Upper lobe of left lung (tissue), 6 donors: ENCODE results near the gene SFXN2. TPM values are rescaled to one million over a fixed set of nuclear protein-coding genes. Genes with fewer than 3 reads are reported as not detected.

Experiments
- ATAC-seq, 2 donors: fragments of 200-7000 bp; cut with Tn5 transposase; one replicate each; pipeline ENCODE4 v1.9.1; 2022; ENCODE audit warnings: mild to moderate bottlenecking in 2 of 2, moderate library complexity in 2 of 2; ENCODE audit not compliant: low FRiP score in 2 of 2
- DNase-seq, 2 donors: peaks; one replicate each; pipeline ENCODE4 v3.0.0-alpha.2; 2019 to 2020
- H3K27ac ChIP-seq, 4 donors: fragments of 200-600 bp; sonication (generic); one replicate each; pipeline ENCODE4 v1.5.1; 2016 to 2019
- H3K27me3 ChIP-seq, 4 donors: fragments of 200-600 bp; sonication (generic); one replicate each; pipeline ENCODE4 v1.5.1; 2017 to 2019
- H3K36me3 ChIP-seq, 4 donors: fragments of 200-600 bp; sonication (generic); one replicate each; pipeline ENCODE4 v1.5.1; 2016 to 2019
- H3K4me1 ChIP-seq, 4 donors: fragments of 200-600 bp; sonication (generic); one replicate each; pipeline ENCODE4 v1.5.1; 2018 to 2019
- H3K4me3 ChIP-seq, 4 donors: fragments of 200-600 bp; sonication (generic); one replicate each; pipeline ENCODE4 v1.5.1; 2017 to 2019; ENCODE audit warnings: mild to moderate bottlenecking in 2 of 4, moderate library complexity in 1 of 4
- H3K9me3 ChIP-seq, 4 donors: fragments of 200-600 bp; sonication (generic); one replicate each; pipeline ENCODE4 v1.5.1; 2018 to 2019
- EP300 ChIP-seq, 4 donors: sonication (generic); formaldehyde crosslinking; IDR thresholded peaks; one replicate each; pipeline ENCODE4 v1.5.1; 2017; ENCODE audit warnings: antibody characterized with exemption in 4 of 4, control low read depth in 2 of 4
- POLR2A ChIP-seq, 4 donors: fragments of 450-650 bp; IDR thresholded peaks; one replicate each; pipeline ENCODE4 v1.5.1; 2016 to 2017; ENCODE audit warnings: antibody characterized with exemption in 4 of 4, mild to moderate bottlenecking in 2 of 4
- POLR2AphosphoS5 ChIP-seq, 2 donors: sonication (generic); formaldehyde crosslinking; IDR thresholded peaks; one replicate each; pipeline ENCODE4 v1.5.1; 2017; ENCODE audit warnings: antibody characterized with exemption in 2 of 2
- WGBS, 2 donors: methylation state at CpG; one replicate each; pipeline ENCODE4 v1.1.5; 2017 to 2018; 5-methylcytosine and 5-hydroxymethylcytosine counted together
- total RNA-seq, 6 donors: library from RNA; depleted of rRNA in 4 of 6; stranded (reverse); fragments of >200 nt in 4 of 6; gene quantifications; one replicate each; pipeline versions ENCODE4 v1.1.0 to v1.2.1, GENCODE V29; 2016 to 2021
- TF ChIP-seq, protein P1 (sequence below), 6 experiments: fragments of 450-650 bp in 4 of 6; fragments of 200-600 bp in 2 of 6; sonication (generic) in 2 of 6; IDR thresholded peaks; one replicate each; pipeline ENCODE4 v1.5.1; 2016 to 2019; ENCODE audit warnings: antibody characterized with exemption in 6 of 6
- donor health status: DM: no; HTN: no; CAD: no; lungs with moderate emphysema.
- donor health status: DM: no; HTN: yes; CAD: no; lungs with severe emphysema.

The SFXN2 gene
- total RNA-seq, 6 donors from 2014 or later, result 3.9 to 28.3 (median 8.0) TPM

DNA sequence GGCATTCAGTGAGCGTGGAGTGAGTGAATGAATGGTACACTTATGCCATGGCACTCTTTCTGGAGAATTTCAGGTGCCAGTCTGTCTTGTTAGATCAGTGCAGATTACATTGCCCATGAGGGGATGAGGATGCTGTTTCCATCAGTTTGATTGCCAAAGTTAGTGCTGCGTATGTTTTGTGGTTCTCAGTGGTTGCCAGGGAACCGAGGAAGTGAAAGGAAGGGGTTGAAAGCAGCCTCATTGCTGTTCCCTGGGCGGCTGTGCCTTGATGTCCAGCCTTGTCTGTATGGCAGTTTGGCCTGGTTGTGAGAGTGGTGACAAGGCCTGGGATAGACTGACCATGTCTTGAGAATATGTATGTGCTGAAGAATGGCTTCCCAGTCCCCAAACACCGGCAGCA is 59.5 kb downstream of the SFXN2 start:
- Histone ChIP-seq H3K9me3 (no peaks in the 10 kb centered on the region), H3K27ac (peak overlapping the region; percentile 85 to 91 (median 88)), H3K36me3 (no peaks in the 10 kb centered on the region), H3K4me3 (no peak overlapping the region), H3K4me1 (peaks cover 57 to 76% (median 59%) of the 10 kb centered on the region in 4 donors), H3K27me3 (no peaks in the 10 kb centered on the region)
- TF ChIP-seq POLR2A (IDR thresholded peaks at IDR 0.05) (peak in 1 of 4 donors; percentile 27), POLR2AphosphoS5 (IDR thresholded peaks at IDR 0.05) (peak in 1 of 2 donors; percentile 15), EP300 (IDR thresholded peaks at IDR 0.05) (no peak)
- TF ChIP-seq, protein P1, sequence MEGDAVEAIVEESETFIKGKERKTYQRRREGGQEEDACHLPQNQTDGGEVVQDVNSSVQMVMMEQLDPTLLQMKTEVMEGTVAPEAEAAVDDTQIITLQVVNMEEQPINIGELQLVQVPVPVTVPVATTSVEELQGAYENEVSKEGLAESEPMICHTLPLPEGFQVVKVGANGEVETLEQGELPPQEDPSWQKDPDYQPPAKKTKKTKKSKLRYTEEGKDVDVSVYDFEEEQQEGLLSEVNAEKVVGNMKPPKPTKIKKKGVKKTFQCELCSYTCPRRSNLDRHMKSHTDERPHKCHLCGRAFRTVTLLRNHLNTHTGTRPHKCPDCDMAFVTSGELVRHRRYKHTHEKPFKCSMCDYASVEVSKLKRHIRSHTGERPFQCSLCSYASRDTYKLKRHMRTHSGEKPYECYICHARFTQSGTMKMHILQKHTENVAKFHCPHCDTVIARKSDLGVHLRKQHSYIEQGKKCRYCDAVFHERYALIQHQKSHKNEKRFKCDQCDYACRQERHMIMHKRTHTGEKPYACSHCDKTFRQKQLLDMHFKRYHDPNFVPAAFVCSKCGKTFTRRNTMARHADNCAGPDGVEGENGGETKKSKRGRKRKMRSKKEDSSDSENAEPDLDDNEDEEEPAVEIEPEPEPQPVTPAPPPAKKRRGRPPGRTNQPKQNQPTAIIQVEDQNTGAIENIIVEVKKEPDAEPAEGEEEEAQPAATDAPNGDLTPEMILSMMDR (IDR thresholded peaks at IDR 0.05), result no peak
- ATAC-seq (peak in 1 of 2 donors; percentile 43), DNase-seq (no peak)
- WGBS, 2 donors, result 54 to 61% methylated on average over 5 of the region's 5 CpGs

DNA sequence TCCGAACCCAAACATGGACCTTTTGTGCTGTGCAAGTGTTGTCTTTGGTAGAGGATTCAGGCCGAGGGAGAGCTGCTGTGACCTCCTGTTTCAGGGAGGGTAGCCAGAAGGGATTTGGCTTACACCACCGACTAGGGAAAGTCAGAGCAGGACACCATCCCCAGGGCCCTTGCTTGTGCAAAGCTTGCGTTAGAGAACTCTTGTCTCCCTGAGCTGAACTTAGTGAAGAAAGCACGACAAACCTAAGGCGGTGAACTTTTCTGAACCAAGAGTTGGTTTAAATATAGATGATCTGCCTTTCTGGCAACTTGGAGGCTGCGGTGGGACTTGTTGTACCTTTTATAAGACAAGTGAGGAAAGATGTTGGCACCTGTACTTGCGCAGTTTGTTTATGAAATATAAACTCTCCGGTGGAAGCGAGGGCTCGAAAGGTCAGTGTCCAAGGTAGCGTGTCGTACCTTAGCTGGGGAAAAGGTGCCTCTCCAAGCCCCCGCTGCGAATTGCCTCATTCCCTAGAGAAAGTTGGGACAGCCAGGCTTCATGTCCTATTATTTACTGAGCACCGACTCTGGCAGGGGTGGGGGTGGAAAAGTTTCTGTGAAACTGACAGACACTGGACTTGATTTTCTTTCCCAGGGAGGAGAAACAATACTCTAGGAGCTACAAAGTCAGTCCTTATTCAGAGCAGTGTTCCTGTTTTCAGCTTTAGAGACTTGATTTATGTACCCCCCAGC is 60.9 kb downstream of the SFXN2 start:
- 39 to 51% methylated on average over 15 to 16 of the region's 16 CpGs for WGBS, 2 donors
- H3K36me3 ChIP-seq, result no peaks in the 10 kb centered on the region
- no peaks in the 10 kb centered on the region for H3K9me3 ChIP-seq
- H3K4me3 ChIP-seq, result peak overlapping the region in 3 of 4 donors; percentile 21 to 44 (median 33)
- peak overlapping the region; percentile 85 to 91 (median 88) for H3K27ac ChIP-seq
- ATAC-seq (peak in 1 of 2 donors; percentile 9), DNase-seq (peak in 1 of 2 donors; percentile 60)
- H3K4me1 ChIP-seq, result peaks cover 59 to 79% (median 71%) of the 10 kb centered on the region in 4 donors
- TF ChIP-seq POLR2AphosphoS5 (IDR thresholded peaks at IDR 0.05) (peak in 1 of 2 donors; percentile 13), EP300 (IDR thresholded peaks at IDR 0.05) (peak in 1 of 4 donors; percentile 2)
- TF ChIP-seq, protein P1 (IDR thresholded peaks at IDR 0.05), result no peak
- H3K27me3 ChIP-seq, result no peaks in the 10 kb centered on the region

DNA sequence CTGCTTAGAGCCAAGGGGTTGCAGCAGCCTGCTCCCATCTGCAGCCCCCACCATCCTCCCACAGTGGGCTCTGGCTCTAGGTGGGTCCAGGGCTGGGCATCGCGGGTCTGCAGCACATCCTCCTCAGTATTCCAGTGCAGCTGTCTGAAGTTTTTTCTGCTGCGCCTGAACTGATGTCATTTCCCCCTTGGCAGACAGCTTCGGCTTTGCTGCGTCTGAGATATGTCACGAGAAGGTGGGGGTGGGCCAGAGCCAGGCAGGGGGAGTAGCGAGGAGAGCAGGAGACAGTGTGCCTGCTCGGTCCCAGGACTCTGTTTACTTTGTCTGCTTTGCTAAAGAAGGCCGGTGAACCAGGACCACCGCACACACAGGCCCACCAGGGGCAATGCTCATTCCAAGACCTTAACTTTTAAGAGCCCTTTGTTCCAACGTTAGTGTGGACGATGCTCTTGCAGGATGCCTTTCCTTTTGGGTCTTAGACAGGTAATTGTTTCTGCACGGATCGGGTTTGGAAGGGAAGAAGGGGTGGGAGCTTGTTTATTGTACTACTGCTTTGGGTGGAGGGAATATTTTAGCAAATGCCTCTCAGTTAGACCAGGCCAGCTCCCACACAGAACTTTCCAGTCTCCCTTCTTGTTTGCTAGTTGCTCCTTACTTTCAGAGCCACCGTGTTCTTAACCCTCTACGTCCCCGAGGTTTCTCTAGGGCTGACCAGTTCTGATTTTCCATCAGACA is 61.7 kb downstream of the SFXN2 start:
- H3K36me3 ChIP-seq, result no peaks in the 10 kb centered on the region
- peaks cover 64 to 87% (median 78%) of the 10 kb centered on the region in 4 donors for H3K4me1 ChIP-seq
- H3K27ac ChIP-seq, result peak overlapping the region; percentile 85 to 91 (median 88)
- 15 to 23% methylated on average over 11 to 17 of the region's 17 CpGs for WGBS, 2 donors
- peak overlapping the region in 3 of 4 donors; percentile 21 to 44 (median 33) for H3K4me3 ChIP-seq
- ATAC-seq, result peak; percentile 76 to 88
- peak; percentile 53 to 74 for DNase-seq
- H3K27me3 ChIP-seq, result no peaks in the 10 kb centered on the region
- TF ChIP-seq POLR2A (IDR thresholded peaks at IDR 0.05), result peak in 2 of 4 donors; percentile 45 to 84
- TF ChIP-seq POLR2AphosphoS5 (IDR thresholded peaks at IDR 0.05), result peak; percentile 58 to 72
- TF ChIP-seq, protein P1 (IDR thresholded peaks at IDR 0.05), result no peak
- TF ChIP-seq EP300 (IDR thresholded peaks at IDR 0.05), result peak in 2 of 4 donors; percentile 40 to 41
- no peaks in the 10 kb centered on the region for H3K9me3 ChIP-seq

DNA sequence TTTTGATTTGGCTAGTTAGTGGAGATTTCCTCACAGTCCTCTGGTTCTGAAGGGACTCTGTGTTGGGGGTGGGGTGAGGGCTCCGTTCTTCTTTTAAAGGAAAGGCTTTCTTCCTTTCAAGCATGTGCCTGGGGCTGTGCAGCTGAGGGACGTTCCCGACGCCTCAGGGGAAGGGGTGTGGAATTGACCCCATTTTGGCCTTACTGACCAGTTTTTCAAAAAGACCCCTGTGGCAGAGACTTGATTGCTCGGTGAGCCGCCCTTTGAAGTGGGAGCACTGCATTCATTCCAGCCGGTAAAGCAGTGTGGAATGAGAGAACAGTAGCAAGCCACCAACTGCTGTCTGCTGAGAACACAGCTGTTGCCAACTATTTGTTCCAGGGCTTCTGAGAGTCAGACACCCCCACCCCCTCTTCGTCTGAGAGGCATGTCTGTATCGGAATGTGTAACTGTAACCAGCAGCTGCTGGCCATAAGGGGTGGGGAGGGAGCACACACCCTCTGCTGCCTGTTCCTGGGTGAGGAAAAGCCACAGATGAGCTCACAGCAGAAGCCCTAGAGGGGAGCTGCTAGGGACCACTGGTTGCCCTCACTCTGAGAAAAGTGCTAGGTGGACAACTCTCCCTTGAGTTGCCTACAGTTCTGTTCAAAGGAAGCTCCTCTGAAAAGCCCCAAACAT is 62.5 kb downstream of the SFXN2 start:
- ATAC-seq (peak; percentile 89 to 92), DNase-seq (peak in 1 of 2 donors; percentile 92)
- peak overlapping the region; percentile 85 to 91 (median 88) for H3K27ac ChIP-seq
- TF ChIP-seq, protein P1 (IDR thresholded peaks at IDR 0.05), result peak in 1 of 6 experiments; percentile 17
- peak in 3 of 4 donors; percentile 48 to 90 (median 89) for TF ChIP-seq EP300 (IDR thresholded peaks at IDR 0.05)
- peak; percentile 86 for TF ChIP-seq POLR2AphosphoS5 (IDR thresholded peaks at IDR 0.05)
- peak in 3 of 4 donors; percentile 57 to 66 (median 58) for TF ChIP-seq POLR2A (IDR thresholded peaks at IDR 0.05)
- WGBS, 2 donors, result 18 to 24% methylated on average over 6 to 7 of the region's 9 CpGs
- no peaks in the 10 kb centered on the region for H3K27me3 ChIP-seq
- no peaks in the 10 kb centered on the region for H3K9me3 ChIP-seq
- H3K36me3 ChIP-seq, result no peaks in the 10 kb centered on the region
- peaks cover 73 to 95% (median 86%) of the 10 kb centered on the region in 4 donors for H3K4me1 ChIP-seq
- H3K4me3 ChIP-seq, result peak overlapping the region in 3 of 4 donors; percentile 21 to 44 (median 33)
